ENCODE results near the gene RPL29.

The RPL29 gene

DNA sequence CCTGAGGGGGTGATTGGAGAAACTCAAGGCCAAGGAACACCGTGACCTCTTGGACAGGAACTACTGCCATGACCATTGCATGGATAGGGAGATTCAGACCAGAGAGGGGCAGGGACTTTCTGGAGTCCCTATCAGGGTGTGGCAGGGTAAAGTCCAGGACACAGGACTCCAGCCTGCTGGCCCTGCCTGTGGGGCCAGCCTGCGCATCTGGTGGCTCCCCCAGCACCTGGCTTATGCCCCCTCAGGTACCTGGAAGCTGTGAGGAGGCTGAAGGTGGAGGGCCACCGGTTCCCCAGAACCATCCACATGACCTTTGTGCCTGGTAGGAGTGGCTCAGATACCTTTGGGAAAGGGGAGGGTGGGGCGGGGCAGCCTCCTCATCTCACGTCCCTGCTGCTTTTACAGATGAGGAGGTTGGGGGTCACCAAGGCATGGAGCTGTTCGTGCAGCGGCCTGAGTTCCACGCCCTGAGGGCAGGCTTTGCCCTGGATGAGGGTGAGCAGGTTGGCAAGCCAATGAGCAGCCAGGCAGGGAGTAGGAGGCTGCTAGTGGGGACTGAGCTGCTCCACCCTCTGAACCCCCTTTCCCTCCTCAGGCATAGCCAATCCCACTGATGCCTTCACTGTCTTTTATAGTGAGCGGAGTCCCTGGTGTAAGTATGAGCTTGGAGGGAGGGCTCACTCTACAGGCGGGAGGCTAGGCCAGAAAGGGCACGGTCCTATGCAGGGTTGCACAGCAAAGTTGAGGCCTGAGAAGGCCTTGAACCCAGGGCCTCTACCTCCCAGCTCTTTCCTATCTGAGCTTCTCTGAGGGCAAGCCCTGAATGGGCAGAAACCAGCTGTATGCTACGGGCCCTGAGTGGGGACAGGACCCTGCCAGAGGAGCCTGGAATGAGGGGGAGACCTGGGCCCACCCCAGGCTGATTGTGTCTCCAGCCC is 9.4 kb downstream of the RPL29 start:
- in situ Hi-C loops (cut with HindIII; ENCODE audit: low sequenced_read_pairs): no loop called here

- in situ Hi-C loops (cut with HindIII; ENCODE audit: low sequenced_read_pairs): no loop called here
These were observed 10.6 kb downstream of the RPL29 start for GRCh38 chr3:51985063-51985462.

DNA sequence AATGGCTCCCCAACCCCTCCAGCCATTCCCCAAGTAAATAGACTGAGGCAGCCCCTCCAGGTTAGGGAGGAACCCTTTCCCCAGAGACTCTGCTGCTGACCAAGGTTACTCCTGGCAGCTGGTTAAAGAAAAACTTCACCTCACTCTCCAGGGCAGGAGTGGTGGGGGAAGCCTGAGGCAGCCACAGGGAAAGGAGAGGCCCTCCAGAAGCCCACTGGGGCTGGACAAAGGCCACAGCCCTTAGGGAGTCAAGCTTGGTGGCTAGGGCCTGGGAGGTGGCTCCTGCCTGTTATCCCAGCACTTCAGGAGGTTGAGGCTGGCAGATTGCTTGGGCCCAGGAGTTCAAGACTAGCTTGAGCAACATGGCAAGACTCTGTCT is 11.4 kb downstream of the RPL29 start:
- in situ Hi-C loops (cut with HindIII; ENCODE audit: low sequenced_read_pairs): no loop called here

- in situ Hi-C loops (cut with HindIII; ENCODE audit: low sequenced_read_pairs): no loop called here
These were observed 12.0 kb downstream of the RPL29 start for GRCh38 chr3:51983578-51984268.

DNA sequence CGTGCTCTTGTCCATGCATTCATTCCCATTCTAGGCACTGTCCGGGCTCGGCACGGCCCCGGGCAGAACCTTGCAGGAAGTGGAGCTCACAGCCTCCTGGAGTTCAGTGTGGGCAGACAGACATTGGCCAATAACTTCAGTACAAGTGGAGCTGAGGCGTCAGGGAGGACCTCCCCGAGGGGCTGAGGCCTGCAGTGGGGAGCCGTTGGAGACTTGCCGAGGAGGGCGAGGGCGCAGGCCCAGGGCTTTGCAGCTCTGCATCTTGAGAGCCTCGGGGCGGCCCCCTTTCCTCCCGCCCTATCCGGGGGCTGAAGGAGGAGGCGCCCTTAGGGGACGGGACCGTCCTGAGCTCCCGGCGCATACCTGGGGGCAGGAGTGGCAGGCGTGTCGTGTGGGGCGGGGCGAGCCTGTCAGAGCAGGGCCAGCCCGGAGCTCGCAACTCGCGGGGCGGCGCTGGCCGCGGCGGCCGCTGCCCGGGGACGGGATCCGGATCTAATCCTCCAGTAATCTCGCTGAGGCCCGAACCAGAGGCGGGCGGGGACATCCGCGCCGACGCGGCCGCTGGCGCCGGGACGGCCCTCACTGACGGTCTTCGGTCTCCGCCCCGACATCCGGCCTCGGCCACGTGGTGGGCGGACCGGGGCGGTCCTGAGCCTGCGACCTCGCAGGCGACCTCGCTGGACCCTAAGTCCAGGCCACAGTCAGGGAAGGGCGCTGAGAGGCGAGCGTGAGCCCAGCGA is 12.7 kb downstream of the RPL29 start, which contains the start of gene ACY1:
Gene ACY1 (plus strand): TSS at position 698 of the 740 bp plus-strand sequence. CDS start 530 bp downstream, outside the sequence.
- in situ Hi-C loops (cut with HindIII; ENCODE audit: low sequenced_read_pairs): no loop called here

- in situ Hi-C loops (cut with HindIII; ENCODE audit: low sequenced_read_pairs): no loop called here
These were observed 13.3 kb downstream of the RPL29 start for GRCh38 chr3:51982352-51982837.

DNA sequence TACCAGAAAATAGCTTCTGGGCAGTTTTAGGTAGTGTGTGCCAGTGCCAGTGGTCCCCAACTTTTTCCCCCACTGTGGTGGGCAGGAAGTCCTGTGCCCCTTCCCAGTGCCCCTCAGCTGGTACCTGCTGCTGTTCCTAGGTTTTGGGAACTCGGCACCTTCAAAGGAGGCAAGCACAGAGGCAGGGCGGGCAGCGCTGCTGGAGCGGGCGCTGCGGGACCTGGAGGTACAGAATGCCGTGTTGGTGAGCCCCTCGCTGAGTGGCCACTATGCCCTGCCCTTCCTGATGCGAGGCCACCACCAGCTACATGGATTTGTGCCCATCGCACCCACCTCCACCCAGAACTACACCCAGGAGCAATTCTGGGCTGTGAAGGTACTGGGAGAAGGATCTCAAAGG is 15.4 kb downstream of the RPL29 start:
- in situ Hi-C loops (cut with HindIII; ENCODE audit: low sequenced_read_pairs): no loop called here

DNA sequence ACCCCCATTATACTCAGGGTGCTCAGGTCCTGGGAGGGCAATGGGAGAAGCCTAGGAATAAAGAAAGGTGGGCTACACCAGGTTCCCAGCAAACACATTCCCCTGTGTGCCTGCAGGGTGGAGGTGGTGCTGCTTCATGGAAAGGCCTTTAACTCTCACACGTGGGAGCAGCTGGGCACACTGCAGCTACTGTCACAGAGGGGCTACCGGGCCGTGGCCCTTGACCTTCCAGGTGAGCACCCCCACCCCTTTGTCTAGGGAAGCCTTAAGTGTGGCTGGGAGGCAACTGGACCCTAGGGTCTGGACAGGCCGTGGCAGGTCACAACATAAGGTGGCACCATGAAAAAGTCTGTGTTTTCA is 17.6 kb downstream of the RPL29 start:
- in situ Hi-C loops (cut with HindIII; ENCODE audit: low sequenced_read_pairs): no loop called here

- in situ Hi-C loops (cut with HindIII; ENCODE audit: low sequenced_read_pairs): no loop called here
These were observed 18.1 kb downstream of the RPL29 start for GRCh38 chr3:51977446-51978142.

DNA sequence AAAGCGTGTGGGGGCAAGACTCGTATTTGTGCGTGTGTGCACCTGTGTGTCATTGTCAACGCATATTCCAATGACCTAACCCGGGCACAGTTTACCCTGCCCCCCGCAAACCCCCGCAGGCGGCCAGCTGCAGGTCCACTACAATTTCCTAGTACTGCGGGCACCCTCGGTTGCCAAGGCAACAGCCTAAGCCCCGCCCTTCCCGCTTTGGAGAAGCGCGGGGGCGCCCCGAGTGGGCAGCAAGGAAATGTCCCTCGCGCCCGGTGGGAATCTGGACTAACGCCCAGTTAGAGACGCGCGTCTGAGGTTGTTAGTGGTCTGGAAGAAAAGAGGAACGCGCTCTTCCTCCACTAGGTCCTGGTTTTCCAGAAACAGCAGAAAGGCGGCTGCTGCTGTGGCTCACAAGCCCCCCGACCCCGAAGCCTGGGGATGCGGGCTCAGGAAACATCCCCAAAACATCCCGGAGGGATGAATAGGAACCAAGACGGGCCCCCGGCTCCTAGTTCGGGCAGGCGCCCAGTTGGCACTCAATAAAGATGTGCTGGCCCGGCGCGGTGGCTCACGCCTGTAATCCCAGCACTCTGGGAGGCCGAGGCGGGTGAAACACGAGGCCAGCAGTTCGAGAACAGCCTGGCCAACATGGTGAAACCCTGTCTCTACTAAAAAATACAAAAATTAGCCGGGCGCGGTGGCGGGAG is 19.7 kb downstream of the RPL29 start:
- in situ Hi-C loops (cut with HindIII; ENCODE audit: low sequenced_read_pairs): no loop called here

DNA sequence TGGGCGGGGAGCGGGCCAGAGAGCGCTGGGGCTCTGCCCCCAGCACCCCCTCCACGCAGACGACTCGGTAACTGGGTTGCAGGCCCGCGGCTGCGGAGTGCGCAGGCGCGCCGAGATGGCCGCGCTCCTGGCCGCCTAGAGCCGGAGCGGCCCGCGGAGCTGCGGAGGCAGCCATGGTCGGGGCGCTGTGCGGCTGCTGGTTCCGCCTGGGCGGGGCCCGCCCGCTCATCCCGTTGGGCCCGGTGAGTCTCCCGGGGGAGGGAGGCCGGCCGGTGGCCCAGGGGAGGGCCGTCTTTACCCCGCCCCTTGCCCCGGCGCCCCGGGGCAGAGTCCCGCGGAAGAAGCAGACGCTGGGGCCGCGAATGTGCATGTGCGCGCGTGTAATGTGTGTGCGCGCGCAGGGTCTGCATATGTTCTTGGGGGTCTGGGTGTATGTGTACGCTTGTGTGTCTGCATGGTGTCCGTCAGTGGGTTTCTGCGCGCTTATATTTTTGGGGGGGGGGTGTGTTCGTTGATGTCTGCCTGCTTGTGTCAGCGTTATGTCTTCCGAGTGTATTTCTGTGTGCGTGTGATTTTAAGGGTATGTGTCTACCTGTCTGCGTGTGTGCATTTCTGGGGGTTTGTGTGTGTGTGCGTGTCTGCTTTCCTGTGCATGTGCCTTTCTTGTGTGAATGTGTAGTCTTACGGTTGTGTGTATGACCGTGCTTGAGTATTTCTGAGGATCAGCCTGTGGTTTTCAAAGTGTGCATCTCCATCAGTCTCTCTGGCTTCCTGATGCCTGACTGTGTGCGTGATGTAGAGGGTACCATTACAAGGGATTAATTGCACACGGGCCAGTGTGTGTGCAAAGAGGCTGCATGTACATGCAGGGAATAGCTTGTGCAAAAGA is 20.5 kb downstream of the RPL29 start, which contains the start of gene ABHD14A:
Gene ABHD14A (plus strand): TSS at position 102 of the 889 bp plus-strand sequence. CDS start 72 bp downstream, at position 174.
- in situ Hi-C loops (cut with HindIII; ENCODE audit: low sequenced_read_pairs): no loop called here

GRCh38 chr3:51974277-51974962 is 21.3 kb downstream of the RPL29 start:
- in situ Hi-C loops (cut with HindIII; ENCODE audit: low sequenced_read_pairs): no loop called here

DNA sequence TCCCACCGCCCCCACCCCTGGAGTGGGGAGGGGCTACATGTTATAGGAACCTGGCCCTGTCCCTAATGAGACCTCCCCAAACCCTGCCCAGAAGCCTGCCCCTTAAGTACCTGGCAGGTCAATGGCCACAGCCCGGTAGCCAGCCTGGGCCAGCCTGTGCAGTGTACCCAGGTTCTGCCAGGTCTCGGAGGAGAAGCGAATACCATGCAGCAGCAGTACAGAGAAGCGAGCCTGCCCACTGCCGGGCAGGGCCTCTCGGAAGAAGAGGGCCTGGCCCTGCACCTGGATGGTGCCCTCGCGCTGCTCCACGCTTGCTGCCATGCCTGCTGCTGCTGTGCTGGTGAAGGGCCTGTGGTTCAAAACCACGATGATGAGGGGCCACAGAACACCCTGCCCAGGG is 24.3 kb downstream of the RPL29 start:
- in situ Hi-C loops (cut with HindIII; ENCODE audit: low sequenced_read_pairs): no loop called here

DNA sequence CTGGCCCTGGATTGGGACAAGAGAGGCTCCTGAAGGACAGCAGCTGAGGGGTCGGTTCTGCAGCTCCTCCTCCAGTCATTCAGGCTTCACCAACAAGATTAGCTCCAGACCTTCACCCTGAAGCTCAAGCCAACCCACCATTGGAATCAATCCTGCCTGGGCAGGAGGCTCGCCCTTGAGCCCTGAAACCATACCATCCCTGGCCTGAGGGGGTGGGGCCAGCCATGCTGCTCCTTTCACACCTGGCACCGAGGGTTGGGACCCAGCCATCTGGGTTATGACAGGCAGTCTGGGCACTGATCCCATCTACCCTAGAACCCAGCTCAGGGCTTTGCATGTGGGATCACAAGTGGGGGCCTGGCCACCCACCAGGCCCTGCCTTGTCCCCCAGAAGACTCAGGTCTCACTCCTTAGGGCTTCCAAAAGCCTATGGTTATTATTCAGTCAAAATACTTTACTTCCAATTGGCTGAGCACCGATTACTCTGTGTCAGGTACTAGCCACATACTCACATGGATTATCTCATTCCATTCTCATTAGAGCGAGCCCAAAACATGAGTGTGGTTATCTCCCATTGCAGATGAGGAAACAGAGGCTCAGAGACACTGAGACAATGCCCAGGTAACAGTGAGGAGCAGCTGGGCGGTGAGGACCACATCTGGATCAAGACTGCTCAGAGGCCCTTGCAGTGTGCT is 24.9 kb downstream of the RPL29 start:
- in situ Hi-C loops (cut with HindIII; ENCODE audit: low sequenced_read_pairs): no loop called here

- in situ Hi-C loops (cut with HindIII; ENCODE audit: low sequenced_read_pairs): no loop called here
These were observed 25.9 kb downstream of the RPL29 start for GRCh38 chr3:51969841-51970240.

GRCh38 chr3:51968883-51969678 is 26.6 kb downstream of the RPL29 start:
- in situ Hi-C loops (cut with HindIII; ENCODE audit: low sequenced_read_pairs): no loop called here

DNA sequence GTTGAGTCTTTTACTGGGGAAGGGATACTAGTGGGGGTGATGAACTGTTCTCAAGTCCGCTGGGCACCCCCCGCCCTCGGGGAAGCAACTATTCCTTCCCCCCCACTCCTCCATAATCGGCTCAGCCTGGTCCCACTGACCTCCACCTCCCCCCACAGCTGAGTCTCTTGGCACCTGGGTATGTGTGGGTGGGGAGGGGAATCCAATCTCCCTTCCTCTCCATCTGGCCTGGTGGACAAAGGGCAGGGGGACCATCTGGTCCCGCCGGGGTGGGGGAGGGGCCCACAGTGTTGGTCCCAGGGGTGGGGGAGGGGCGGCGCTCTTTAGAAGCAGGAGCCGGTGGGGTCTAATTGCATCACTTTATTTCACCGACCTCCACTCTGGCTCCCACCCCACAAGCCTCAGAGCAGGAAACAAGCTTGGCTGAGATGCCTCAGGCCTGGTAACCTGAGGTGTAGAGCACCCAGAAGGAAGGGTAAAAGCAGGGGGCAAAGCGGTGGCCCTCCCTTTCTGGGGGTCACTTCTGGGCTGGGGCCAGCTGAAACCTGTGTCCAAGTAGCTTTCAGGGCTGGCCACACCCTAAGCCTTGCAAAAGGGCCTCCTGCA is 27.4 kb downstream of the RPL29 start:
- in situ Hi-C loops (cut with HindIII; ENCODE audit: low sequenced_read_pairs): no loop called here
